COLO668 (cell line): Measurements from ENCODE around the gene DYSF.

Experiments
- DNase-seq: peaks from one replicate; lab custom pipeline; 2025; ENCODE audit not compliant: unreplicated experiment; lab: John Stamatoyannopoulos, UW

Gene DYSF

GRCh38 chr2:71700041-71700657 is 246.8 kb downstream of the DYSF start:
- no peak for DNase-seq

- no peak for DNase-seq
Measured at GRCh38 chr2:71700658-71701397, 247.5 kb downstream of the DYSF start.

GRCh38 chr2:71702071-71702970 is 249.0 kb downstream of the DYSF start:
- no peak for DNase-seq

- DNase-seq, result no peak
Measured at GRCh38 chr2:71702971-71703898, 249.9 kb downstream of the DYSF start.

- DNase-seq, result no peak
Measured at GRCh38 chr2:71704131-71704561, 250.8 kb downstream of the DYSF start.

- DNase-seq, result no peak
Measured at GRCh38 chr2:71704688-71705087, 251.3 kb downstream of the DYSF start.

GRCh38 chr2:71705171-71705960 is 252.0 kb downstream of the DYSF start:
- no peak for DNase-seq

- no peak for DNase-seq
Measured at GRCh38 chr2:71706121-71706520, 252.8 kb downstream of the DYSF start.

GRCh38 chr2:71706836-71707235 is 253.5 kb downstream of the DYSF start:
- DNase-seq, result no peak

- no peak for DNase-seq
Measured at GRCh38 chr2:71710367-71711132, 257.2 kb downstream of the DYSF start.

- DNase-seq, result no peak
Measured at GRCh38 chr2:71711133-71711855, 257.9 kb downstream of the DYSF start.

- no peak for DNase-seq
Measured at GRCh38 chr2:71712158-71712818, 258.9 kb downstream of the DYSF start.

GRCh38 chr2:71713581-71714580 is 260.5 kb downstream of the DYSF start:
- no peak for DNase-seq

GRCh38 chr2:71714601-71715240 is 261.4 kb downstream of the DYSF start:
- DNase-seq, result no peak

GRCh38 chr2:71715241-71715750 is 261.9 kb downstream of the DYSF start:
- DNase-seq, result no peak
